Fibroblast of peridontal ligament (primary cell): ENCODE measurements around the gene NDUFA11.
A peak's percentile ranks its signal among the peaks of the same experiment; 100 is the strongest.
"Not testable (repeated sequence)": the region's sequence is repeated elsewhere in the genome, so short reads cannot be mapped to it uniquely, and the experiment has no call there.

Experiments
- DNase-seq: peaks from one replicate; pipeline ENCODE4 v3.0.0-alpha.2; 2010; ENCODE audit errors: extremely low read depth

NDUFA11 gene

GRCh38 chr19:5857203-5858081, 46.1 kb downstream of the NDUFA11 start:
- no peak for DNase-seq

- not testable (repeated sequence) for DNase-seq
Observed at GRCh38 chr19:5855151-5855550, 48.4 kb downstream of the NDUFA11 start.

- DNase-seq = peak; percentile 55
Observed at GRCh38 chr19:5854121-5854520, 49.5 kb downstream of the NDUFA11 start.

GRCh38 chr19:5851302-5851701, 52.3 kb downstream of the NDUFA11 start, which contains the start of gene FUT3:
TSS of gene FUT3 (minus strand) at chr19:5851449.
- no peak for DNase-seq

GRCh38 chr19:5850743-5851293, 52.8 kb downstream of the NDUFA11 start:
- DNase-seq = peak; percentile 67

- no peak for DNase-seq
Observed at GRCh38 chr19:5850189-5850588, 53.4 kb downstream of the NDUFA11 start.

- not testable (repeated sequence) for DNase-seq
Observed at GRCh38 chr19:5848621-5849020, 55.0 kb downstream of the NDUFA11 start.

GRCh38 chr19:5847846-5848245, 55.7 kb downstream of the NDUFA11 start:
- not testable (repeated sequence) for DNase-seq
